Pancreas (tissue), 10 donors: Measurements from ENCODE around the gene MBD5. TPM values are rescaled to one million over a fixed set of nuclear protein-coding genes. Genes with fewer than 3 reads are reported as not detected.

ENCODE experiments used
- ATAC-seq, 4 donors: fragments of 200-7000 bp; cut with Tn5 transposase; one replicate each; pipeline versions ENCODE4 v1.8.0 to v1.9.1; 2020; ENCODE audit warnings: mild to moderate bottlenecking in 4 of 4, moderate library complexity in 4 of 4
- DNase-seq, 6 donors: peaks; one replicate each; pipeline ENCODE4 v3.0.0-alpha.2; 2020
- FAIRE-seq: peaks from 2 replicates; lab custom pipeline; 2012; peaks lifted over from hg19 to GRCh38; lab: Jason Lieb, UNC
- H3K27ac ChIP-seq, 4 donors: fragments of 200-600 bp; sonication (generic); 1 replicate in 3 of 4; 2 replicates in 1 of 4; pipeline versions ENCODE4 v1.5.0 to v1.8.0; 2020
- H3K27me3 ChIP-seq, 4 donors: fragments of 200-600 bp; one replicate each; pipeline ENCODE4 v1.8.0; 2021
- H3K36me3 ChIP-seq, 3 donors: fragments of 200-600 bp; sonication (generic) in 1 of 3; one replicate each; pipeline versions ENCODE4 v1.5.0 to v1.8.0; 2020 to 2021
- H3K4me1 ChIP-seq, 3 donors: fragments of 200-600 bp; one replicate each; pipeline ENCODE4 v1.8.0; 2021
- H3K4me3 ChIP-seq, 4 donors: fragments of 200-600 bp; sonication (generic) in 2 of 4; one replicate each; pipeline versions ENCODE4 v1.5.0 to v1.8.0; 2020 to 2021
- H3K9me3 ChIP-seq, 4 donors: fragments of 200-600 bp; one replicate each; pipeline ENCODE4 v1.8.0; 2021
- CTCF ChIP-seq, 4 donors: fragments of 200-600 bp; sonication (generic) in 3 of 4; IDR thresholded peaks; one replicate each; pipeline versions ENCODE4 v1.5.0 to v1.8.0; 2021; ENCODE audit warnings: antibody characterized with exemption in 4 of 4
- WGBS, 2 donors: extraction: QIAGEN DNeasy Blood & Tissue Kit; methylation state at CpG; one replicate each; pipeline ENCODE4 v1.1.7; 2013; 5-methylcytosine and 5-hydroxymethylcytosine counted together
- intact Hi-C, 3 donors: fragments of 100-400 bp; cut with DNase I; formaldehyde crosslinking; loops; one replicate each; pipeline versions ENCODE4 v1.11.1 to v1.14.2; 2022
- polyA plus RNA-seq, 2 donors: library from polyadenylated mRNA; stranded (reverse); fragments of 200-250 nt; gene quantifications; one replicate each; pipeline ENCODE4 v1.2.3, GENCODE V29; 2013
- total RNA-seq, 6 donors: library from RNA; stranded (reverse); fragmentation: NEBNext Ultra II Directional in 4 of 6; extraction: Animal tissue kit (Norgen Biotek cat#: 25700) in 4 of 6; gene quantifications; one replicate each; pipeline versions ENCODE4 v1.2.1 to v1.2.4, GENCODE V29; 2021 to 2023
- donor health status: healthy with polysubstance abuse.
- donor health status: DM: no; HTN: no; CAD: no; lungs with moderate emphysema.
- donor health status: DM: no; HTN: no; CAD: no.
- donor health status: control.
- donor health status: control.
- donor health status: Bipolar disorder and iron deficiency.
- donor health status: DM: yes; HTN: yes; CAD: no.
- donor health status: DM: no; HTN: no; CAD: no.
- donor health status: DM: no; HTN: no; CAD: no.
- donor health status: DM: yes; HTN: yes; CAD: no.

The MBD5 gene
- total and polyA plus RNA-seq, 8 donors = 4.5 to 27.4 (median 12.8) TPM

DNA sequence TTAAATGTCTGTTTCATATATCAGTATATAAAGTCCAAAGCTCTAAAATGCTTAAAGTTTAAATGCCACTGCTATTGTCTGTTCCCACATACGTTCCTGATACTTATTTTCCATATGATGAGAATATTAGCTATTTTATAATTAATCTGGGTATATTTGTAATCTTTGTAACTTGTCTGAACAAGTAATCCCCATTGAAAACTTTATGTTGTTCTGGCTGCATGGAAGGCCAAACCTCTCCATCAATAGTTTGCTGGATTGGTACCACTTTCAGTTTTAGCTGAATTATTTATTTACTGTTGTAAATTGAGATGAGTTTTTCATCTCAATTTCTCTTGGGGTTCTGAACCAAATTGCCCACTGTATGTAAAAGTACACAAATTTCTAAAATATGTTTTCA is 1.5 kb downstream of the MBD5 start:
- Histone ChIP-seq H3K36me3 (no peaks in the 10 kb centered on the region), H3K9me3 (no peaks in the 10 kb centered on the region), H3K4me3 (peak overlapping the region in 2 of 4 donors; percentile 61 to 81), H3K27me3 (no peaks in the 10 kb centered on the region), H3K4me1 (peaks cover 18 to 32% (median 19%) of the 10 kb centered on the region in 3 donors), H3K27ac (no peak overlapping the region)
- intact Hi-C loops = no loop called here
- DNase-seq = no peak
- ATAC-seq = no peak
- WGBS, 2 donors = 30 to 45% methylated on average over 1 of the region's 1 CpG
- TF ChIP-seq CTCF (IDR thresholded peaks at IDR 0.05) = no peak
- FAIRE-seq = no peak

- Histone ChIP-seq H3K36me3 (no peaks in the 10 kb centered on the region), H3K27ac (no peak overlapping the region), H3K4me1 (peaks cover 18 to 31% (median 19%) of the 10 kb centered on the region in 3 donors), H3K27me3 (no peaks in the 10 kb centered on the region), H3K9me3 (no peaks in the 10 kb centered on the region), H3K4me3 (no peak overlapping the region)
- no peak for TF ChIP-seq CTCF (IDR thresholded peaks at IDR 0.05)
- 87 to 94% methylated on average over 2 of the region's 2 CpGs for WGBS, 2 donors
- intact Hi-C loops = no loop called here
- DNase-seq (no peak), FAIRE-seq (no peak), ATAC-seq (no peak)
Measured at GRCh38 chr2:148022882-148023281, 2.0 kb downstream of the MBD5 start.

DNA sequence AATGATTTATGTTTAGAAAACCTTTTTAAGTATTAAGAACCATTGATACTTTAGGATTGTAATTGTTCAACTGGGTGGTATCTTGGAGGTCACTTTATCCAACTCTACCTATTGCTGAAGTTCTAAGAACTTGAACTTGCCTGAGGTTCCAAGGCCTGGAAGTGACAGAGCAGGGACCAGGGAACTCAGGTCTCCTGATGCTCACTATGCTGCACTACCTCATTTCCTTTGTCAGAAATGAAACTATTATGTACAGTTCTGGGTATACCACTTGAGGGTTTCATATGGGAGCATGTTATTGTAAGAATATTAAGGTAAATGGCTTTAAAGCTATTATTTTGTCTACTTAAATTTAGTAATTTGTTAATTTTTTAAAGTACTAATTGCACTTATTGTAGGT is 3.0 kb downstream of the MBD5 start:
- Histone ChIP-seq H3K27ac (no peak overlapping the region), H3K27me3 (no peaks in the 10 kb centered on the region), H3K36me3 (no peaks in the 10 kb centered on the region), H3K9me3 (no peaks in the 10 kb centered on the region), H3K4me3 (no peak overlapping the region), H3K4me1 (peaks cover 14 to 21% (median 18%) of the 10 kb centered on the region in 3 donors)
- ATAC-seq = no peak
- no peak for TF ChIP-seq CTCF (IDR thresholded peaks at IDR 0.05)
- intact Hi-C loops = no loop called here
- no peak for FAIRE-seq
- DNase-seq = no peak

- no peaks in the 10 kb centered on the region for H3K36me3 ChIP-seq
- peaks cover 5 to 12% (median 9%) of the 10 kb centered on the region in 3 donors for H3K4me1 ChIP-seq
- no peaks in the 10 kb centered on the region for H3K9me3 ChIP-seq
- no peak for DNase-seq
- TF ChIP-seq CTCF (IDR thresholded peaks at IDR 0.05) = no peak
- FAIRE-seq = no peak
- no peak overlapping the region for H3K4me3 ChIP-seq
- intact Hi-C loops = no loop called here
- no peak for ATAC-seq
- no peak overlapping the region for H3K27ac ChIP-seq
- WGBS, 2 donors = 93 to 100% methylated on average over 2 of the region's 2 CpGs
- no peaks in the 10 kb centered on the region for H3K27me3 ChIP-seq
Measured at GRCh38 chr2:148026573-148026972, 5.7 kb downstream of the MBD5 start.

- TF ChIP-seq CTCF (IDR thresholded peaks at IDR 0.05) = no peak
- WGBS, 2 donors = 70 to 78% methylated on average over 1 of the region's 1 CpG
- H3K36me3 ChIP-seq = no peaks in the 10 kb centered on the region
- DNase-seq = no peak
- no peak overlapping the region for H3K4me3 ChIP-seq
- intact Hi-C loops = no loop called here
- no peak overlapping the region for H3K27ac ChIP-seq
- ATAC-seq = no peak
- no peaks in the 10 kb centered on the region for H3K27me3 ChIP-seq
- FAIRE-seq = peak; percentile 82
- H3K9me3 ChIP-seq = no peaks in the 10 kb centered on the region
- H3K4me1 ChIP-seq = peaks cover 0 to 6% (median 4%) of the 10 kb centered on the region in 3 donors
Measured at GRCh38 chr2:148027822-148028221, 6.9 kb downstream of the MBD5 start.
